H1 (cell line): ENCODE data around the gene NDST3. TPM values are rescaled to one million over a fixed set of nuclear protein-coding genes. Genes with fewer than 3 reads are reported as not detected.
A peak's percentile ranks its signal among the peaks of the same experiment; 100 is the strongest.

Experiments
- CTCF ChIA-PET: fragments of 300-600 bp; sonication (Branson Sonifier 250); formaldehyde crosslinking; loops from one replicate; lab custom pipeline; 2021; ENCODE audit not compliant: partially characterized antibody; lab: Charles Lee
- POLR2A ChIA-PET: fragments of 300-600 bp; sonication (Branson Sonifier 250); formaldehyde crosslinking; loops from one replicate; lab custom pipeline; 2021; ENCODE audit warnings: inconsistent platforms; ENCODE audit not compliant: partially characterized antibody; lab: Charles Lee
- DNase-seq, 2 experiments: peaks; one replicate each; pipeline versions ENCODE4 v3.0.0 to v3.0.0-alpha.2; 2010 to 2022; ENCODE audit warnings: low spot score in 2 of 2, low read depth in 1 of 2, mixed read lengths in 1 of 2
- FAIRE-seq: peaks from 2 replicates; lab custom pipeline; 2011; peaks lifted over from hg19 to GRCh38; lab: Jason Lieb, UNC
- H2AFZ ChIP-seq: 2 replicates; pipeline ENCODE4 v1.8.1; 2012; ENCODE audit warnings: low read length, inconsistent platforms
- H2AK5ac ChIP-seq: 2 replicates; pipeline ENCODE4 v1.6.1; 2013; ENCODE audit warnings: low read depth, low read length
- H2BK120ac ChIP-seq: replicated peaks from 2 replicates; pipeline ENCODE3; 2013; ENCODE audit warnings: low read depth, low read length, inconsistent platforms
- H2BK12ac ChIP-seq: 2 replicates; pipeline ENCODE4 v1.6.1; 2013; ENCODE audit warnings: low read depth, low read length
- H2BK15ac ChIP-seq: 2 replicates; pipeline ENCODE4 v1.6.1; 2013; ENCODE audit warnings: low read length
- H2BK20ac ChIP-seq: 2 replicates; pipeline ENCODE4 v1.6.1; 2013; ENCODE audit warnings: low read length
- H2BK5ac ChIP-seq: 2 replicates; pipeline ENCODE4 v1.6.1; 2013; ENCODE audit warnings: low read depth, low read length
- H3K14ac ChIP-seq: 2 replicates; pipeline ENCODE4 v1.6.1; 2013; ENCODE audit warnings: inconsistent platforms; ENCODE audit not compliant: insufficient read length
- H3K18ac ChIP-seq: 2 replicates; pipeline ENCODE4 v1.6.1; 2013; ENCODE audit warnings: low read length; ENCODE audit errors: extremely low read depth
- H3K23ac ChIP-seq: 2 replicates; pipeline ENCODE4 v1.6.1; 2013; ENCODE audit warnings: inconsistent platforms; ENCODE audit not compliant: insufficient read length
- H3K23me2 ChIP-seq: 2 replicates; pipeline ENCODE4 v1.6.1; 2013; ENCODE audit warnings: low read depth, low read length
- H3K27ac ChIP-seq: 2 replicates; pipeline ENCODE4 v1.6.1; 2011; ENCODE audit warnings: low read depth, low read length, inconsistent platforms
- H3K27me3 ChIP-seq, 4 experiments: replicated peaks in 1 of 4; 1 replicate in 1 of 4; 2 replicates in 3 of 4; pipeline versions ENCODE4 v1.6.1 to v1.8.1; 2011 to 2013; ENCODE audit warnings: low read length in 3 of 4, mild to moderate bottlenecking in 3 of 4, inconsistent platforms in 2 of 4, mixed read lengths in 2 of 4, moderate library complexity in 1 of 4; ENCODE audit not compliant: control insufficient read depth in 3 of 4, insufficient read depth in 3 of 4; ENCODE audit errors: extremely low read depth in 1 of 4
- H3K36me3 ChIP-seq, 4 experiments: 2 replicates each; pipeline versions ENCODE4 v1.6.1 to v1.8.1; 2011 to 2013; ENCODE audit warnings: mild to moderate bottlenecking in 4 of 4, low read length in 3 of 4, moderate library complexity in 2 of 4, control low read depth in 1 of 4, inconsistent platforms in 1 of 4; ENCODE audit not compliant: insufficient read depth in 4 of 4, control insufficient read depth in 2 of 4
- H3K4ac ChIP-seq: replicated peaks from 2 replicates; pipeline ENCODE3; 2013; ENCODE audit warnings: low read length, low read depth, mixed read lengths, inconsistent platforms; ENCODE audit not compliant: insufficient read length
- H3K4me1 ChIP-seq, 4 experiments: replicated peaks in 1 of 4; 1 replicate in 1 of 4; 2 replicates in 3 of 4; pipeline versions ENCODE4 v1.6.1 to v1.8.1; 2011 to 2013; ENCODE audit warnings: low read length in 3 of 4, inconsistent platforms in 2 of 4, mixed read lengths in 1 of 4; ENCODE audit not compliant: insufficient read depth in 4 of 4, control insufficient read depth in 3 of 4
- H3K4me2 ChIP-seq, 2 experiments: 2 replicates each; pipeline versions ENCODE4 v1.6.1 to v1.8.1; 2011 to 2013; ENCODE audit warnings: low read depth in 2 of 2, low read length in 2 of 2, control low read depth in 1 of 2, inconsistent platforms in 1 of 2, mild to moderate bottlenecking in 1 of 2; ENCODE audit not compliant: insufficient read depth in 1 of 2
- H3K4me3 ChIP-seq, 4 experiments: fragments of 200-600, 300-600 bp in 1 of 4; sonication (generic), shearing (Covaris generic), sonication (Bioruptor Twin) in 1 of 4; 2 replicates each; pipeline versions ENCODE4 v1.5.1 to v1.8.1; 2011 to 2016; ENCODE audit warnings: low read length in 4 of 4, low read depth in 3 of 4, control low read depth in 2 of 4, inconsistent platforms in 2 of 4, mild to moderate bottlenecking in 2 of 4, mixed read lengths in 1 of 4, moderate library complexity in 1 of 4; ENCODE audit not compliant: insufficient read depth in 2 of 4; ENCODE audit errors: extremely low read depth in 1 of 4
- H3K56ac ChIP-seq: replicated peaks from 2 replicates; pipeline ENCODE3; 2013; ENCODE audit warnings: low read depth, mild to moderate bottlenecking, mixed read lengths, low read length, inconsistent platforms; ENCODE audit not compliant: insufficient read length
- H3K79me1 ChIP-seq: 2 replicates; pipeline ENCODE4 v1.6.1; 2013; ENCODE audit warnings: low read depth, low read length, control low read depth
- H3K79me2 ChIP-seq, 2 experiments: 2 replicates each; pipeline versions ENCODE4 v1.6.1 to v1.8.1; 2012 to 2013; ENCODE audit warnings: low read length in 2 of 2, mild to moderate bottlenecking in 2 of 2, inconsistent platforms in 1 of 2; ENCODE audit not compliant: insufficient read depth in 2 of 2, control insufficient read depth in 1 of 2
- H3K9ac ChIP-seq, 4 experiments: replicated peaks in 1 of 4; 1 replicate in 1 of 4; 2 replicates in 3 of 4; pipeline versions ENCODE4 v1.6.1 to v1.8.1; 2011 to 2013; ENCODE audit warnings: low read depth in 3 of 4, low read length in 3 of 4, control low read depth in 2 of 4, mild to moderate bottlenecking in 2 of 4, moderate library complexity in 2 of 4, inconsistent platforms in 1 of 4; ENCODE audit errors: extremely low read depth in 1 of 4
- H3K9me3 ChIP-seq, 2 experiments: 2 replicates each; pipeline versions ENCODE4 v1.6.1 to v1.8.1; 2012 to 2013; ENCODE audit warnings: mild to moderate bottlenecking in 2 of 2, moderate library complexity in 2 of 2, control low read depth in 1 of 2, inconsistent platforms in 1 of 2, low read depth in 1 of 2, low read length in 1 of 2, mixed read lengths in 1 of 2; ENCODE audit not compliant: insufficient read depth in 2 of 2
- H4K20me1 ChIP-seq, 2 experiments: replicated peaks in 1 of 2; 2 replicates each; pipeline versions ENCODE3 to v1.8.1; 2011 to 2013; ENCODE audit warnings: inconsistent platforms in 2 of 2, low read length in 2 of 2, mild to moderate bottlenecking in 1 of 2; ENCODE audit not compliant: insufficient read depth in 2 of 2, control insufficient read depth in 1 of 2
- H4K5ac ChIP-seq: 2 replicates; pipeline ENCODE4 v1.6.1; 2013; ENCODE audit warnings: low read length, low read depth, mixed read lengths, inconsistent platforms; ENCODE audit not compliant: insufficient read length
- H4K8ac ChIP-seq: 2 replicates; pipeline ENCODE4 v1.8.0; 2013; ENCODE audit warnings: mild to moderate bottlenecking, moderate library complexity, low read length, inconsistent platforms; ENCODE audit not compliant: insufficient read depth; ENCODE audit errors: extremely low read depth
- H4K91ac ChIP-seq: replicated peaks from 2 replicates; pipeline ENCODE3; 2013; ENCODE audit warnings: low read length, mixed read lengths, inconsistent platforms; ENCODE audit not compliant: insufficient read length
- ATF2 ChIP-seq: IDR thresholded peaks from 2 replicates; pipeline ENCODE4 v1.6.1; 2012; ENCODE audit warnings: low read length, inconsistent platforms
- JUN ChIP-seq: IDR thresholded peaks from 2 replicates; pipeline ENCODE4 v1.6.1; 2011; ENCODE audit warnings: low read depth, mild to moderate bottlenecking, improper control_type of control experiment, low read length
- POLR2A ChIP-seq, 2 experiments: IDR thresholded peaks; 1 replicate in 1 of 2; 2 replicates in 1 of 2; pipeline ENCODE4 v1.6.1; 2011; ENCODE audit warnings: low read depth in 2 of 2, low read length in 2 of 2, mild to moderate bottlenecking in 2 of 2; ENCODE audit errors: control extremely low read depth in 1 of 2
- SIRT6 ChIP-seq: IDR thresholded peaks from one replicate; pipeline ENCODE4 v1.7.1; 2012; ENCODE audit warnings: low read length, inconsistent platforms
- SRF ChIP-seq: IDR thresholded peaks from 2 replicates; pipeline ENCODE4 v1.6.1; 2011; ENCODE audit warnings: mild to moderate bottlenecking, low read depth, low read length, moderate library complexity
- YY1 ChIP-seq: IDR thresholded peaks from 2 replicates; pipeline ENCODE4 v1.6.1; 2011; ENCODE audit warnings: low read depth, mild to moderate bottlenecking, low read length
- WGBS, 2 experiments: shearing (Covaris generic) in 1 of 2; methylation state at CpG; one replicate each; pipeline versions ENCODE4 v1.1.6 to v1.1.7; 2013 to 2015; ENCODE audit warnings: low lambda C conversion rate in 2 of 2, mixed read lengths in 2 of 2, inconsistent platforms in 1 of 2, low coverage in 1 of 2, missing lambda C conversion rate in 1 of 2; ENCODE audit not compliant: insufficient replicate concordance in 2 of 2, insufficient coverage in 1 of 2, insufficient read length in 1 of 2; ENCODE audit errors: extremely low coverage in 1 of 2, missing lambda C conversion rate in 1 of 2; 5-methylcytosine and 5-hydroxymethylcytosine counted together
- polyA plus RNA-seq, 7 experiments: library from polyadenylated mRNA; depleted of rRNA in 3 of 7; stranded (reverse) in 5 of 7; unstranded in 2 of 7; fragments of >200 nt in 5 of 7; fragments of 200-250 nt in 2 of 7; gene quantifications; 1 replicate in 5 of 7; 2 replicates in 1 of 7; 4 replicates in 1 of 7; pipeline versions ENCODE4 v1.2.1 to v1.2.3, GENCODE V29; 2011 to 2013; ENCODE audit warnings: missing spikeins in 2 of 7, mixed read lengths in 2 of 7
- total RNA-seq: library from RNA; stranded (reverse); fragmentation: NEBNext Ultra II Directional; extraction: Animal tissue kit (Norgen Biotek cat#: 25700); gene quantifications from 2 replicates; pipeline ENCODE4 v1.2.1, GENCODE V29; 2021

The NDST3 gene
- total and polyA plus RNA-seq, 2 of the 8 experiments (the other 6 are each of a cell fraction or from before 2014, with no cell fraction given) = 0.35 to 0.60 TPM

GRCh38 chr4:118077767-118078105 lies 43.5 kb downstream of the NDST3 start:
- POLR2A ChIA-PET = no interaction called here

More at GRCh38 chr4:118077767-118078105, 43.5 kb downstream of the NDST3 start:
- Histone ChIP-seq H3K27me3 (peaks cover 0 to 3% (median 0%) of the 10 kb centered on the region in 4 experiments; a peak in 2 of 7 replicates), H2BK120ac (no peak overlapping the region), H2BK12ac (peak overlapping the region; percentile 60; the same call in 1 of the 2 replicates), H4K20me1 (no peaks in the 10 kb centered on the region), H2AFZ (peak overlapping the region; percentile 99), H4K8ac (peak overlapping the region; percentile 74; the same call in 1 of the 2 replicates), H3K4me2 (no peak overlapping the region), H3K9ac (no peak overlapping the region), H3K27ac (no peak overlapping the region), H2AK5ac (no peak overlapping the region), H2BK5ac (no peak overlapping the region), H2BK15ac (no peak overlapping the region; the same call in 1 of the 2 replicates), H3K36me3 (no peaks in the 10 kb centered on the region), H3K4ac (no peak overlapping the region), H3K14ac (no peak overlapping the region), H3K79me1 (no peaks in the 10 kb centered on the region), H3K79me2 (no peaks in the 10 kb centered on the region), H3K18ac (peak overlapping the region; percentile 4; the same call in 1 of the 2 replicates), H3K4me3 (no peak overlapping the region), H2BK20ac (peak overlapping the region; percentile 13; the same call in 1 of the 2 replicates), H4K5ac (no peak overlapping the region), H4K91ac (no peak overlapping the region), H3K56ac (no peak overlapping the region), H3K23me2 (no peaks in the 10 kb centered on the region), H3K23ac (no peak overlapping the region), H3K4me1 (no peaks in the 10 kb centered on the region), H3K9me3 (no peaks in the 10 kb centered on the region)
- no peak for TF ChIP-seq YY1
- no peak for TF ChIP-seq SRF
- no peak for TF ChIP-seq ATF2
- TF ChIP-seq POLR2A (IDR thresholded peaks at IDR 0.05; ENCODE audit: control extremely low read depth in 1 of 2, low read depth in 2 of 2, low read length in 2 of 2) = no peak
- no peak for TF ChIP-seq SIRT6
- TF ChIP-seq JUN = no peak
- WGBS, 2 experiments = 97% methylated on average over 3 of the region's 3 CpGs; no CpG with 5 or more reads in 1 of the 2 experiments
- CTCF ChIA-PET = interaction anchor here (1.0 to 4.0 kb wide), 13 partner anchors 9 to 193 kb away, joined by 3 to 22 read pairs (median 4); no protein-coding TSS in a partner anchor
- FAIRE-seq (no peak), DNase-seq (no peak)
